Measurements from ENCODE around the gene CNTNAP2. TPM values are rescaled to one million over a fixed set of nuclear protein-coding genes. Genes with fewer than 3 reads are reported as not detected.

The CNTNAP2 gene
- total and polyA plus RNA-seq, 8 donors: 0.19 to 18.2 (median 0.56) TPM

DNA sequence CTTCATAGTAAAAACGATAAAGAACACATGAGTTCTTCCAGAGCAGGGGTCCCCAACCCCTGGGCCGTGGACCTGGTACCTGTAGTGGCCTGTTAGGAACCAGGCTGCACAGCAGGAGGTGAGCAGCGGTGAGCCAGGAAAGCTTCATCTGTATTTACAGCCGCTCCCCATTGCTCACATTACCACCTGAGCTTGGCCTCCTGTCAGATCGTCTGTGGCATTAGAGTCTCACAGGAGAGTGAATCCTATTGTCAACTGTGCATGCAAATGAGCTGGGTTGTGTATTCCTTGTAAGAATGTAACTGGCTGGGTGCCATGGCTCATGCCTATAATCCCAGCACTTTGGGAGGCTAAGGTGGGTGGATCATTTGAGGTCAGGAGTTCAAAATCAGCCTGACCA is 229.5 kb downstream of the CNTNAP2 start:
- TF ChIP-seq POLR2AphosphoS5 (IDR thresholded peaks at IDR 0.05) (no peak), EP300 (IDR thresholded peaks at IDR 0.05) (no peak), POLR2A (IDR thresholded peaks at IDR 0.05) (no peak)
- TF ChIP-seq, protein P1, sequence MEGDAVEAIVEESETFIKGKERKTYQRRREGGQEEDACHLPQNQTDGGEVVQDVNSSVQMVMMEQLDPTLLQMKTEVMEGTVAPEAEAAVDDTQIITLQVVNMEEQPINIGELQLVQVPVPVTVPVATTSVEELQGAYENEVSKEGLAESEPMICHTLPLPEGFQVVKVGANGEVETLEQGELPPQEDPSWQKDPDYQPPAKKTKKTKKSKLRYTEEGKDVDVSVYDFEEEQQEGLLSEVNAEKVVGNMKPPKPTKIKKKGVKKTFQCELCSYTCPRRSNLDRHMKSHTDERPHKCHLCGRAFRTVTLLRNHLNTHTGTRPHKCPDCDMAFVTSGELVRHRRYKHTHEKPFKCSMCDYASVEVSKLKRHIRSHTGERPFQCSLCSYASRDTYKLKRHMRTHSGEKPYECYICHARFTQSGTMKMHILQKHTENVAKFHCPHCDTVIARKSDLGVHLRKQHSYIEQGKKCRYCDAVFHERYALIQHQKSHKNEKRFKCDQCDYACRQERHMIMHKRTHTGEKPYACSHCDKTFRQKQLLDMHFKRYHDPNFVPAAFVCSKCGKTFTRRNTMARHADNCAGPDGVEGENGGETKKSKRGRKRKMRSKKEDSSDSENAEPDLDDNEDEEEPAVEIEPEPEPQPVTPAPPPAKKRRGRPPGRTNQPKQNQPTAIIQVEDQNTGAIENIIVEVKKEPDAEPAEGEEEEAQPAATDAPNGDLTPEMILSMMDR (IDR thresholded peaks at IDR 0.05): no peak
- Histone ChIP-seq H3K9me3 (peaks cover 0 to 8% (median 2%) of the 10 kb centered on the region in 4 donors), H3K4me1 (no peaks in the 10 kb centered on the region), H3K27ac (no peak overlapping the region), H3K36me3 (no peaks in the 10 kb centered on the region), H3K4me3 (no peak overlapping the region), H3K27me3 (no peaks in the 10 kb centered on the region)
- WGBS, 5 donors: 61 to 81% (median 79%) methylated on average over 5 of the region's 5 CpGs
- intact Hi-C loops (cut with DNase I; ENCODE audit: low total_unique reads): no loop called here
- DNase-seq: no peak

DNA sequence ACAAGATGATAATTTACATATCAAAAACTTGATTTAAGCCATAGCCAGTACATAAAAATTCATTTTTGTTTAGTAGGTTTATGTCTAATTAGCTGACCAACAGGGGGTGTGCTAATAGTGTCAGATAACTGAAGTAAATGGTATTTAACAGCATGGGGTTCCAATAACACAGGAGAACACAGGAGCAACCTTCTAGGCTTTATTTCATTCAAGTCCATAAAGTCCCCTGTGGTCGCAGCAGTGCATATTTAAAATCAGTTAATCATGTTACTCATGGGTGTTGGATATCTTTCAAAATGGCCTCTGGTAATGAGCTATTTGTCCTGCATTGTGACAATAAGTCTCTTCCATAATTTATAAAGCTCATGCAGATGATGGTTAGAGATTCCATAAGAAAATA is 238.6 kb downstream of the CNTNAP2 start:
- Histone ChIP-seq H3K9me3 (peaks cover 0 to 3% (median 0%) of the 10 kb centered on the region in 4 donors), H3K4me3 (no peak overlapping the region), H3K27me3 (no peaks in the 10 kb centered on the region), H3K27ac (no peak overlapping the region), H3K4me1 (no peaks in the 10 kb centered on the region), H3K36me3 (no peaks in the 10 kb centered on the region)
- no peak for DNase-seq
- intact Hi-C loops (cut with DNase I; ENCODE audit: low total_unique reads): no loop called here
- WGBS, 5 donors: 64 to 94% (median 84%) methylated on average over 1 of the region's 1 CpG
- TF ChIP-seq, protein P1 (IDR thresholded peaks at IDR 0.05): no peak
- TF ChIP-seq POLR2A (IDR thresholded peaks at IDR 0.05) (no peak), POLR2AphosphoS5 (IDR thresholded peaks at IDR 0.05) (no peak)

DNA sequence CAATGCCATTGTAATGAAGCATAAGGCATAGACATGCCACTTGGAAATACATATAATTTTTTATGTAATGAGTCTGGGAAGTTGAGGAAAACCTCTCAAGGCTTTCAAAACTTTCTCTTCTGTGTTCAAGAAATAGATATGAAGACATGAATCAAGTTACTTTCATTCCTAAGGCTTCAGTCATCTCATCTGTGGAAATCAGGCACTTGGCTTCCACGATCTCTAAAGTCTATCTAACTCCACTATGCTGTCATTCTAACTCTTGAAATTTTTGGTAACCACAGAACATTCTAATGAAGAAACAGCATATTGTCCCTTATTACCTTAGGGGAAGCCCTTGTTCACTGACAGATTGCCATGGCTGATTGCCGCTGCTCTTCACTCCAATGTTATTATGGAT is 242.6 kb downstream of the CNTNAP2 start:
- Histone ChIP-seq H3K4me1 (no peaks in the 10 kb centered on the region), H3K36me3 (no peaks in the 10 kb centered on the region), H3K4me3 (no peak overlapping the region), H3K27me3 (no peaks in the 10 kb centered on the region), H3K27ac (no peak overlapping the region), H3K9me3 (peaks cover 0 to 3% (median 0%) of the 10 kb centered on the region in 4 donors)
- TF ChIP-seq POLR2A (IDR thresholded peaks at IDR 0.05): no peak
- no peak for TF ChIP-seq EP300 (IDR thresholded peaks at IDR 0.05)
- TF ChIP-seq, protein P1 (IDR thresholded peaks at IDR 0.05): no peak
- TF ChIP-seq POLR2AphosphoS5 (IDR thresholded peaks at IDR 0.05): no peak
- intact Hi-C loops (cut with DNase I; ENCODE audit: low total_unique reads): no loop called here
- WGBS, 5 donors: 47 to 89% (median 81%) methylated on average over 2 of the region's 2 CpGs
- DNase-seq: no peak

DNA sequence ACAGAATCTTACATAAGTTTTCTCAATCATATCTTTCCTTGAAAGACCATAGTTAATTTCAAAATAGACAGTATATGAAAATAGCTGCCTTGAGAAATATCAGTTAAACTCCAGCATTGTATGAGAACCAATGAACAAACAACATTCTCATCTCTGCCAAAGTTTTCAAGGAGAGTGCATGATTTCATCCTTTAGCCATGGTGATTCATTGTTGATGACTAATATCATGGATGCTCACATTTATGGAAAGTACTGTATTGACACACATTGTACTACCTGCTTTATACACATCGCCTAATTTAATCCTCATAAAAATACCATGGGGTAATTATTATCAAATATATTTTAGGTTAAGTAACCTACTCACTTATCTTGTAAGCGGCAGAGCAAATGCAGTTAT is 250.3 kb downstream of the CNTNAP2 start:
- H3K4me1 ChIP-seq: no peaks in the 10 kb centered on the region
- H3K4me3 ChIP-seq: no peak overlapping the region
- no peaks in the 10 kb centered on the region for H3K27me3 ChIP-seq
- 84 to 88% (median 85%) methylated on average over 2 of the region's 2 CpGs for WGBS, 5 donors
- no peak overlapping the region for H3K27ac ChIP-seq
- H3K9me3 ChIP-seq: peaks cover 0 to 8% (median 0%) of the 10 kb centered on the region in 4 donors
- H3K36me3 ChIP-seq: no peaks in the 10 kb centered on the region
- intact Hi-C loops (cut with DNase I; ENCODE audit: low total_unique reads): no loop called here
- DNase-seq: no peak
- TF ChIP-seq POLR2A (IDR thresholded peaks at IDR 0.05) (no peak), EP300 (IDR thresholded peaks at IDR 0.05) (no peak), POLR2AphosphoS5 (IDR thresholded peaks at IDR 0.05) (no peak)
- TF ChIP-seq, protein P1 (IDR thresholded peaks at IDR 0.05): no peak

Data from stomach (tissue), 9 donors.